ENCODE results near the gene KBTBD12. TPM values are rescaled to one million over a fixed set of nuclear protein-coding genes. Genes with fewer than 3 reads are reported as not detected.

Gene KBTBD12
- total RNA-seq, 2 donors from 2014 or later: 2.1 to 3.0 TPM

DNA sequence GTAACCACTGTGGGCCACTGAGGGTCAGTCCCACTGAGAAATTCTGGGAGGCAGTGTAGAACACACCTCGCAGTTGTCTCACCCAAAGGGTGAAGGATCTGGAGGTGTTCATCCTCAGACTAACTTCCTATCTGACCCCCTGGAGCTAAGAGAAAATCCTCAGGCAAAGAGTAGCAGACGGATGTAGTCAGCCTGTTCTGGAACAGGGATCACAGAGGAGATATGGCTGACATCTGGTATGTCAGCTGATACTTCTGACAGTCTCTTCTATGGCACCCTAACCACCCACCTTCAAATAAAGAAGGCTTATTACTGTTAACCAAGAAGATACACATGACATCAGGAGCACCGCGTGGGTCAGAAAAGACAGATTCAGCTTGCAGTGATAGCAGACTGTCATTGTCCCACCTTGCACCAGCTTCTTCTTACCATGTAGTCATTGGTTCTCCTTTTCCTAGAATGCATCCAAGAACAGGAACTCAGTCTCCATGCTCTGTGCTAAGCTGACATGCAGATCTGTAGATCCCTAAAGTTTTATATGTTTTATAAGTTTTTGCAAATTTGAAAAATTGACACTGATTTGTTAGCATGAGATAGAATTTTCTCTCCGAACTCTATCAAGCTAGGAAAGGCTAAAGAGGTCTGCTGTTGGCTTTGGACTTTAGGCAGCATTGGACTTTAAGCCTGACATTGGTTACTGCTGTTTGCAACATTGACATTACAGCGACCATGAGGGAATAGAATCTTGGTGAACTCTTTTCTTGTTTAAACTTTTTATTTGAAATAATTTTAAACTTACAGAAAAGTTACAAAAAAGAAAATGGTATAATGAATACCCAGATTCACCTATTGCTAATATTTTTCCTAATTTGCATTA lies 60.4 kb downstream of the KBTBD12 start:
- intact Hi-C loops (cut with DNase I): no loop called here
- no peak for DNase-seq (ENCODE audit: low spot score)

DNA sequence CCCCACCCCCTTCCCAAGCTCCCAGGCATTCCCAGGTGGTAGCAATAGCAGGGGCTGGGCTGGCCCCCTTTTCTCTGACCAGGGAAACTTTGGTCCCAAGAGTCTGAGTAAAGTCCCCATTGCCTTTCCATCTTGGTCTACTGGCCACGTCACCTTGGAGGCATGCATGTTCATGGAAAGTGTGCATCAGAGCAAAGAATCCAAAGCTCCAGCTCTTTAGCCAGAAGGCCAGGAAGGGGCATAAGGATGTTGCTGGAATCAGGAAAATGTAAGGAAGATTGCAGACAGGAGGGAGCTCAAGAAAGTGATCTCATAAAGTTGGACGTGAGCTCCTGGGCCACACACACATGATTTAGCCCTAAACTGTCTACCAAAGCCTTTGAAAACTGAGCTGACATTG lies 63.6 kb downstream of the KBTBD12 start:
- intact Hi-C loops (cut with DNase I): no loop called here
- DNase-seq (ENCODE audit: low spot score): no peak

DNA sequence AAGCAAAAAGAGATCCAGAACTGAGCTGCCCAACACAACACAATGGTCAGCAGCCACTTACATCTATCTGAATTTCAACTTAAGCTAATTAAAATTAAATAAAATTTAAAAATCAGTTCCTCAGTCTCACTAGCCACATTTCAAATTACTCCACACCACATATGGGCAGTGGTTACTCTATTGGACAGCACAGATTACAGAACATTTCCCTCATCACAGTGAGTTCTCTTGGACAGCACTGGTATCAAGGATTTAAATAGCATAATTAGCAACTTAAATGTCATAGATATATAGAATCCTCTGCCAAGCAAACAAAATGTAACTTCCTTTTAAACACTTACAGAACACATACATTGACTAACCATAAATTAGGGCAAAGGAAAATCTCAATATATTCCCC lies 64.4 kb downstream of the KBTBD12 start:
- intact Hi-C loops (cut with DNase I): no loop called here
- no peak for DNase-seq (ENCODE audit: low spot score)

DNA sequence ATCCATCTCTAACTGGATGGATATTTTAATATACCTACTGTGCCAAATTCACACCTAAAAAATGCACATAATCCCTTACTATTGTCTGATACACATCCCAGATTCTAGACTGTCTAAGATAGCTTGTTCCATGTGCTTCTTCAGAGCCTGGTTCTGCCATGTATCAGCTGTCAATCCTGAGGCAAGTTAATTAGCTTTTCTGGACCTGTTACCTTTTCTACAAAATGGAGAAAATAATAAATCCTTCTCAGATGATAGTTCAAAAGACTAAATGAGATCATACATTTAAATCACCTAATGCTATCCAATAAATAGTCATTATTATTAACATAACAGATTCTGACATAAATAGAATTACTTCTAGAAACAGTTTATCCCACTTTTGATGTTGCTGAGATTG lies 66.1 kb downstream of the KBTBD12 start:
- intact Hi-C loops (cut with DNase I): no loop called here

DNA sequence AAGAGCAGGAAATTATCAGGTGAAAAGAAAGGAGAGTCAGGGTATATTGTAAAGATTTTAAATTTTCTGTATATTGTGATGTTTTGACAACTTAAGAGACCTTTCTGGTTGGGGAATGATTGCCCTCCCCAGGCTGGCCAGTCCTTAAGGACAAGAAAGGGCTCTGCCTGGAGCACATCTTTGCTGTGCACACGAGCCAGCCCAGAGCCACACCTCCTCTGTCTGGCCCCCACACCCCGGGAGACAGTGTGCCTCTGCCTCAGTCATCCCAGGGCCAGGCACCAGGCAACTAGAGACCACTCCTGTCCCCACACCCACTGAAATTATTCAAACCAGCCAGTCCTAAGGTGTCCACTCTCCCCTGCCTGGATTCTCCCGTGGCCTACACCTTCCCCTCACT lies 67.1 kb downstream of the KBTBD12 start:
- intact Hi-C loops (cut with DNase I): no loop called here
- peak; percentile 34 for DNase-seq (ENCODE audit: low spot score)

More for the DNA sequence above, 66.1 kb downstream of the KBTBD12 start:
- DNase-seq (ENCODE audit: low spot score): no peak

DNA sequence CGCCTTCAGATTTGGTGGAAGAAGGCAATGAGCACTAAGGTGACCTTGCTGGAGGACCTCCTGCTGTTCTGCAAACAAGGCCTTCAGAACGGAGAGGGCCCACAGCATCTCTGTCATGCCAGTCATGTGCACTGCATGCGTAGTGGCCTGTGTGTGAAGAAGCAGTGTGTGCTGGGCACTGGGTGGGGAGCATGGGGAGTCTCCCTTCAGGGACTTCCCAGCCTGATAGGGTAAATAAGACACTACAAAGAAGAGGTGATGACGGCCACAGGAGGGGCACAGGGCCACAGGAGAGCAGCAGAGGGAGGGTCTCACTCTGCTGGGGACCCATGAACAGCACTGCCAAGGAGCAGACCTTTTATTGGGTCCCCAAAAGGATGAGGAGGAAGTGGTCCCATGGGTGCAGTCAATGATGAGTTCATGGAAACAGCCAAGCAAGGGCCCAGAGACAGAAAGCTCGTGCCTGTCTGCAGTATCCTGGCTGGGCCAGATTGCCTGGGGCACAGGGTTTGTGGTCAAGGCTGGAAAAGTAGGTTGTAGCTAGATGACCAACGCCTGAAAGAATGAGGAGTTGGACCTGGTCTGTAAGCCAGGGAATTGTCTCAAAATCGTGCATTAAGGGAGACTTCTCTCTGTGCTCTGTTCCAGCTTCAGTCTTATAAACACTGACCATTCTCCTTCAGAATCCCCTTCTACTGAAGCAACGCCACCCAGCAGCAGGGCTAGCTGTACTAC lies 69.4 kb downstream of the KBTBD12 start:
- intact Hi-C loops (cut with DNase I): no loop called here
- DNase-seq (ENCODE audit: low spot score): peak; percentile 52

DNA sequence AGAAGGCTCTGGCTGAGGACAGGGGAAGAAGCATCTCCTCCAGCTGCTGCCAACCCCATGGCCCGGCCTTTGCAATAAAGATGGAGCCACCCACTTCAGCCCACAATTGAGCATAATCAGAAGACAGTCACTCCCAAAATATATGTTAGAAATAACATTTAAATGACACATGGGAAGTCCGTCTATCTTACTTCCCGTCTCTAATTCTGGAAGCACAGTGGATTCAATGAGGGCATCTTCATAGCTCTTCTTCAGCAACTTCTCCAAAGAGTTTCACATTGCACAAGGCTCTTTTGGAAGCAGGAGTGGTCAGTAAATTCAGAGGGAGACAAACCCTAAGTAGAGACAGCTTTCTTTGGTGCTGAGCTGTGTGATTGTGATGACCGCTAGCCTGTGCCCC lies 70.2 kb downstream of the KBTBD12 start:
- DNase-seq (ENCODE audit: low spot score): peak; percentile 44
- intact Hi-C loops (cut with DNase I): no loop called here

DNA sequence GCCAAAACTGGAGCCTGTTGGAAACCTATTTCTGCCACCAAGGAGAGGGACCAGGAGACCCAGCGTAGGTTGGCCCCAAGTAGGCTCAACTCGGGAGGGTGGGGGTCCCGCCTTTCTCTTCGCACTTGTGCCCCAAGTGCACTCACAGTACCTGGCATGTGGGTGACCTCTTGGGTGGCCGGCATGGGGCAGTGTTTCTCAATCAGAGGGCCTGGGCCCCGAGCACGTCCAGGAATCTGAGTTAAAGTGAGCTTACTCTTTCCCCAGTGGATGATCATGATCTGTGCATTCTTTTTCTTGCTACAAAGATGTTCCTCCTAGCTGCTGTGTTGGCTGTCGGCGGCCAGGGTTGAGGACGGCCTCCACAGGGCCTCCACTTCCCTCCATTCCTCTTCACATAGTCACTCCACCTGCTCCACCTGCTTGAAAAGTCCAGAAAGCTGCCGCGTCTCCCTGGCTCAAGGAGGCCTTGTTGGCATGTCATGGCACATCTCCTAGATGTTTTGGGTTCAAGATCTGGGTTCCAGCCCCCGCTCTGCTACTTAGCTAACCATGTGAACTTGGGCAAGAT lies 70.7 kb downstream of the KBTBD12 start:
- intact Hi-C loops (cut with DNase I): no loop called here
- peak; percentile 46 for DNase-seq (ENCODE audit: low spot score)

DNA sequence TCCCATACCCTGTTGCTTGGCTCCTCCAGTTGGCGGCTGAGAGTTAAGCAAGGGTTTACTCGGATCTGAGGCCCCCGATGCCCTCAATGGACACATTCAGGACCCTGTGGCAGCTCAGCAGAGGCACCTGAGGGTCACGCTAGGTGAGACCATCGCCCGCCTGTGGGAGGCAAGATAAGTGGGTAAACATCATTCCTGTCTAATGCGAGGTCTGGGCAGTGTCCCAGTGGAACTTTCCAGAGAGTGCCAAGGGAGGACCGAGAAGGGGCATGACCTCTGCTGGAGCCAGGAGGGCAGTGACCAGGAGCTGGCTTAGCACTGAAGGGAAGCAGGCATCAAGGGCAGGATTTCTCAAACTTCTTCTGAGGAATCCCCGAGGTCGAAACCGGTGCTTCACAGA lies 71.8 kb downstream of the KBTBD12 start:
- peak; percentile 60 for DNase-seq (ENCODE audit: low spot score)
- intact Hi-C loops (cut with DNase I): no loop called here

DNA sequence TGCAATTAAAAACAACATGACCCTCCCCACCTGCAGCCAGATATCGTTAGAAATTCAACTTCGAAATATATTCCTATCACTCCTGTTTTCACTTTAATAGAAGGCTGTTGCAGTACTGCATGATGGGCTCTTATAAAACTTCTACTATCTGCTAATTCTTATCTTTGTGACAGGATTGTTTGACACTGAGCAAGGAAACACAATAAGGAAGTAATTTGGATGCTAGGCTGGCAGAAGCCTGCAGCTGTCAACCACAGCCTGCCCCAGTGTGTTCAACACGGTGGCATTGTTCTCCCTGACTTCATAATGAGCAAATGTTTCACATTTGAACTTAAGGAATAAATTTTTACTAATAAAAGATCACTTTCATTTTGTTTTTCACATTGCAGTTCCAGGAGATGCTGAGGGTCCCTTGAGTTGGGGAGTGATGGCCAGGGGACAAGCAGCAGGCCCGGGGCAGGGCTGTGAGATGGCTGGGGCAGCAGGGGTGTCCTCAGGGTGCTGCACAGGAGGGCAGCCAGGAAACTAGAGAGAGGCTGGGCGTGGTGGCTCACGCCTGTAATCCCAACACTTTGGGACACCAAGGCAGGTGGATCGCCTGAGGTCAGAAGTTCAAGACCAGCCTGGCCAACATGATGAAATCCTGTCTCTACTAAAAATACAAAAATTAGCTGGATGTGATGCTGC lies 72.4 kb downstream of the KBTBD12 start:
- peak; percentile 74 for DNase-seq (ENCODE audit: low spot score)
- intact Hi-C loops (cut with DNase I): no loop called here

DNA sequence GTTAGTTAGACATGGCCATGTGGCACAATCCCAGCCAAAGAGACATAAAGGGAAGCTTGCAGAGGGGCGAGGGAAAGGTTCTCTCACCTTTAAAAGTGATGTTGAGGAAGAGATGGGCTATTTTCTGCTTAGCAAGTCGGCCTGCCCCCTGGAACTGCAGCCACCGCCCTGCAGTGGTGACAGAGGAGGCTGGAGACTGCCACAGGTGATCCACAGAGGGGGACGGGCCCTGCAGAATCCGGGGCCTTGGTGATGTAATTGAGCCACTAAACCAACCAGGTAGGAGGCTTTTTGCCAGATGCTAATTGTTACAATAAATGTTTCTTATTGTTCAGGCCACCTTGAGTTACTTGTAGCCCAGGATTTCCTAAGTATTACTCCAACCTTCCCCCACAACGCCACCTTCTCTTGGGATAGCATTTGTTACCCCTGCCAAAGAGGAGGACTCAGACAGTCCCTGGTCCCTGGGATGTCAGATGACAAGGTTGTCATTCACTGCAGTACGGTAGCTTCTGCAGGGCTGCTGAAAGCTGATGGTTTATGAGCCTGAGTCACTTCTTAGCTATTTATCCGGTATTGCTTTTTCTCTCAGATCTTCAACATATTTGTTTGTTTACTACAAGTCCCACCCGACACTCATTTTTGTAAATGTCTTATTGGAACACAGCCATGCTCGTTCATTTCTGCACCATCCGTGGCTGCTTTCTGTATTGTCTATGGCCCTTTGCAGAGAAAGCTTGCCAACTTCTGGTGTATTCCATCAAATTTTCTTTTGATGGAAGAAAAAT lies 73.9 kb downstream of the KBTBD12 start:
- intact Hi-C loops (cut with DNase I): no loop called here
- DNase-seq (ENCODE audit: low spot score): peak; percentile 48

DNA sequence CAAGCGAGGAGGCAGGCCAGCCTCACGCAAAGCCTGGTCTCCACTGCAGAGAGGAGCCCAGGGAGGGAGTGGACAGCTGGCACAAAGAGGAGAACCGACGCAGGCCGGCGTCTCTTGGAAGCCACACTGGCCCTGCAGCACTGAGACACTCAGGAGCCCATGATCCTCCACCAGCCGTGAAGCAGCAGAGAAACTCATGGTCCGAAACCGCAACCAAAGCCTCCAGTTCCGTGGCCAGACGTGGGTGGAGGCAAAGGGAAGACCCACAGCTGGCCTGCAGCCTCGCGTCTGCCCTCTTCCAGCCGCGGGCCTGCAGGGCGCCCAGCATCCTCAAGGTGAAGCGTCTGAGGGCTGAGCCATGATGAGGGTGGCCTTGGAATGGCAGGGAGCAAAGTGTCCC lies 75.0 kb downstream of the KBTBD12 start:
- intact Hi-C loops (cut with DNase I): no loop called here
- DNase-seq (ENCODE audit: low spot score): peak; percentile 46

DNA sequence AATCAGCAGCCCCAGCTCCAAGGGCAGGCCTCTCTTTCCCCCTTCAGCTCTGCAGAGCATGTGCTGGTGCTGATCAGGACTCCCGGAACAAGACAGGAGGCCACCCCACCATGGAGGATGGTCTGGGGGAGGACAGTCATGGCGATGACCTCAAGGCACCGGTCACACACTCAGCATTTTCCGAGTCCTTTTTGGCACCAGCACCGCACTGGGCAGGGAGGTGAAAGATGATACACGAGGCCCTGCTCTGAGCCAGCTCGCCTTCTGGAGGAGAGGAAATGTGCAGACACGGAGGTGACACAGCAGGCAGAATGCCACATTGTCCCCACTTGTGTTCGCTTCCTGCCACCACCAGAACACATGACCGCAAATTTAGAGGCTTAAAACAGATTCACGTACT lies 75.4 kb downstream of the KBTBD12 start:
- intact Hi-C loops (cut with DNase I): no loop called here
- DNase-seq (ENCODE audit: low spot score): peak; percentile 58

DNA sequence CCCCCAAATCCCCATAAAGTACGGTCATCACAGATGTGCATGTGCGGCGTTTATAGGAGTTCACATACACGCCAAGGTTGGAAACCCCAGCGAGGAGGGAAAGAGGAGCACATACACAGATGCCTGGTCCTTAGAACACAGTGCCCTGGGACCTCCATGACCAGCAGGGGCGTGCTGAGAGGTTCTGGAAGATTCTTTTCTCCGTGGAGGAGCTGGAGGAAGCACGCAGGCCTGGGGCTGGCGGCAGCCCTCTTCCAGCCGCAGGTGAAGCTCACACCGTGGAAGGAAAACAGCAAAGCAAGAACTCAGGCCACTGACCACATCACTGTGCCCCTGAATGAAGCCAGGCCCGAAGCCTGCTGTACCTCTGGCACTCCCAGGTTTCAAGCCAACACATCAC lies 76.2 kb downstream of the KBTBD12 start:
- peak; percentile 77 for DNase-seq (ENCODE audit: low spot score)
- intact Hi-C loops (cut with DNase I): no loop called here

DNA sequence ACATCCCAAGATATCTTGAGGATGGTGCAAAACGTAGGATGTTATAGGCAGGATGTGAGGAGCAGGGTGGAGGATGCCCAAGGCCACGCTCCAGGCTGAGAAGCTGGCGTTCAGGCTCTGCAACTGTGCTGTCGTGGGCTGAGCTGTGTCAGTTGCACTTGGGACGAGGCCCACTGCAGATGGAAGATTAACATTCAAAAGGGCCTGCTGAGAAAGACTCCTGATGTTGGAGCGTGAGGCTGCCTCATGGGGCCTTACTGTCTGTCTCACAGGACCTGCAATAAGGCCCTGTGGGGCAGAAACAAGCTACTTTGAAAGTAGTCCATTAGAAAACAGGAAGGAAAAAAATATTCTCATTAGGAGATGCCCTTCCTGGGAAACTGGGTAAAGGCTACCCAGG lies 76.6 kb downstream of the KBTBD12 start:
- intact Hi-C loops (cut with DNase I): no loop called here
- DNase-seq (ENCODE audit: low spot score): peak; percentile 29

DNA sequence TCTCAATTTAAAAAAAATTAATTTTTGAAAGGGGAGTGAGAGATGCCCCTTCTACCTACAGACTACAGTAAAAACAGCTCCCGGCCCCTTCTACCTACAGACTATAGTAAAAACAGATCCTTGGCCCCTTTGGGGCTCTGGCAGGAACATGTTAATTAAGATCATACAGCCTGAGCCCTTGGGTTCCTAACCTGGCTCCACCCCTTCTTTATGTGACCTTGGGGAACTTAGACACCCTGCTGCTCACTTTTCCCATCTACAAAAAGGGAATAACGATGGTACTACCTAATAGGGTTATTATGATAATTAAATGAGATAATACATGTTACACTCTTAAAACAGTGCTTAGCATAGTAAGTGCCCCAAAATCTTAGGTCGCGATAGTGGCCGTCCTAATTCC lies 77.1 kb downstream of the KBTBD12 start:
- no peak for DNase-seq (ENCODE audit: low spot score)
- intact Hi-C loops (cut with DNase I): no loop called here

DNA sequence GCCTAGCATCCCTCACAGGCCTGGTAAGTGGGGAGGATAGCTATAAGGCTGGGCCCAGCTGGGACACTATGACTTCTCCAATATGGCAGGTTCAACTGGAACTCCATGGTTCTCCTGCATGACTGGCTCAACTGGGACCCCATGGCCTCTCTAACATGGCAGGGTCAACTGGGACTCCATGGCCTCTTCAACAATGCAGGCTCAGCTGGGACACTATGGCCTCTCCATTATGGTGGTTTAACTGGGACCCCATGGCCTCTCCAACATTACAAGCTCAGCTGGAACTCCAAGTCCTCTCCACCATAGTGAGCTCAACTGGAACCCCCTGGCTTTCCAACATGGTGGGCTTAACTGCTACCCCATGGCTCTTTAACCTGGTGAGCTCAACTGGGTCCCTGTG lies 79.0 kb downstream of the KBTBD12 start:
- intact Hi-C loops (cut with DNase I): no loop called here
- DNase-seq (ENCODE audit: low spot score): peak; percentile 35

DNA sequence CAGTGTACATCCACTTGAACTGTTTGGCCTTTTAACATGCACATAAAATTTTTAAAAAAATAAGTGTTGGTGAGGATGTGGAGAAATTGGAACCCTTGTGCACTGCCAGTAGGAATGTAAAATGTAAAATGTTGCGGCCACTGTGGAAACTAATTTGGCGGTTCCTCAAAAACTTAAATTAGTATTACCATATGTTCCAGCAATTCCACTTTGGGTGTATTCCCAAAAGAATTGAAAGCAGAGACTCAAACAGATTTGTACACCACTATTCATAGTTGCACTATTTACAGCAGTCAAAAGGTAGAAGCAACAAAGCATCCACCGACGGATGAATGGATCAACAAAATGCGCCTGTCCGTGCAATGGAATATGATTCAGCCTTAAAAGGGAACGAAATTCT lies 82.0 kb downstream of the KBTBD12 start:
- no peak for DNase-seq (ENCODE audit: low spot score)
- intact Hi-C loops (cut with DNase I): no loop called here

DNA sequence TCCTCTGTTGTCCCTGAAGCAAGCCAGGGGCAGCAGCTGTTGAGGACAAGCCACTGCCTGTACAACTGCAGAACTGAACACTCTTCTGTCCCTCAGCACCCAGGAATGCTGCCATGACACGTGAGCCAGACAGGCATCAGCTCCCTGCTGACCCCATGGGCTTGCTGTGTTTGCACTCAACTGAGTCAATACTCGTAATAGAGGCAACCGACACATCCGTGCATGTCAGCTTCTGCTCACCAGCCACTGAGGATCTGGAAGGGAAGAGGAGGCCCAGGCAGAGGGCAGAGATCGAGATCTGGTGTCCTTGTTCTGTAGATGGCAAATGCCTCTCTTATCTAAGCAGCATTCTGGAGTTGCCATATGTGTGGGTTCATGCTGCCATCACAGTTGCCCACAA lies 82.9 kb downstream of the KBTBD12 start:
- intact Hi-C loops (cut with DNase I): no loop called here
- peak; percentile 53 for DNase-seq (ENCODE audit: low spot score)
